ENCODE data around the gene NXPH1. TPM values are rescaled to one million over a fixed set of nuclear protein-coding genes. Genes with fewer than 3 reads are reported as not detected.

Gene NXPH1
- polyA plus RNA-seq, 4 donors, result 0.19 TPM; not detected in 3

- Histone ChIP-seq H3K4me1 (ENCODE audit: control insufficient read depth in 3 of 3, insufficient read depth in 2 of 3, low read depth in 1 of 3, low read length in 2 of 3) (no peaks in the 10 kb centered on the region), H3K27me3 (ENCODE audit: control insufficient read depth in 3 of 3, insufficient read depth in 3 of 3, low read length in 3 of 3) (peaks cover 5 to 75% (median 52%) of the 10 kb centered on the region in 3 donors), H3K4me3 (ENCODE audit: low read depth in 1 of 3, low read length in 3 of 3) (no peak overlapping the region), H3K9me3 (ENCODE audit: control insufficient read depth in 2 of 2, insufficient read depth in 1 of 2, low read depth in 1 of 2, low read length in 1 of 2) (peaks cover 2 to 9% of the 10 kb centered on the region in 2 donors), H3K27ac (ENCODE audit: low read depth in 1 of 3, low read length in 2 of 3) (no peak overlapping the region), H3K36me3 (ENCODE audit: control insufficient read depth in 3 of 3, insufficient read depth in 2 of 3, low read depth in 1 of 3, low read length in 3 of 3) (no peaks in the 10 kb centered on the region)
- no peak for FAIRE-seq
- no peak for DNase-seq
- 7 to 25% (median 17%) methylated on average over 42 of the region's 42 CpGs for WGBS, 3 donors
Observed at GRCh38 chr7:8441106-8441965, 7.9 kb downstream of the NXPH1 start.

DNA sequence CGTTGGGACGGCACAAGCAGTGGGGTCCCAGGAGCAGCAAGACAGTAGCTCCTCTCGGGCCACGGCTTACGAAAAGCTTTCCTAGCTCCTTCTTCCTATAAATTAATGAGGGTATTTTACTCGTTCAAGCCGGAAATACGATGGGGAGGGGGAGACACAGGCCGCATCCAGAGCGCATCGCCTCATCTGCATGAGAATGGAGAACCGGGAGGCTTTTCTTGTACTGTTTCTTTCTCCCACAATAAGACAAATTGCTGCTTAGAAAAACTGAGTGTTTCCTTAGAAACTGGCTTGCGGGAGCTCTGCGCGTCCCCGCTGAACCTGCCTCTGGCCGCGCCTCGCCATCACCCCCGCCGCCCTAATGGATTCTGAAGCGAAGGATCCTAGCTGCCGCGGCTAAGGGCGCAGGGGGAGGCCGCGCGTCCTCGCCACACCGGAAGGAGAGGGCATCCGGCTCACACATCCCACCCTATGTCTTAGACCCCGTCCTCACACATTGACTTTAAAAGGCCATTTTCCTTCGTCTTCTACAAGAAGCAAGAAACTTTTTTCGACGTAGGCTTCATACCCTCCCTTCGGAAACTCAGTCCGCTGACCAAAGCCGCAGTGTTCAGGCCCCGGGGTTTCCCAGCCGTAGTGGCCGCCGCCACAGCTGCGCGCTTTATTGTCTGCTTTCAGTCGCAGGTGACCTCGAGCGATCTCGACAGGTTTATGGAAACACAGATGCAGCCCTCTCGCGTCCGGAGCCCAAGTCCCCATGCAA is 8.8 kb downstream of the NXPH1 start:
- no peak overlapping the region for H3K27ac ChIP-seq (ENCODE audit: low read depth in 1 of 3, low read length in 2 of 3)
- H3K4me1 ChIP-seq (ENCODE audit: control insufficient read depth in 3 of 3, insufficient read depth in 2 of 3, low read depth in 1 of 3, low read length in 2 of 3), result no peaks in the 10 kb centered on the region
- peaks cover 2 to 3% of the 10 kb centered on the region in 2 donors for H3K9me3 ChIP-seq (ENCODE audit: control insufficient read depth in 2 of 2, insufficient read depth in 1 of 2, low read depth in 1 of 2, low read length in 1 of 2)
- no peak for FAIRE-seq
- peak overlapping the region in 1 of 3 donors; percentile 11 for H3K4me3 ChIP-seq (ENCODE audit: low read depth in 1 of 3, low read length in 3 of 3)
- peaks cover 5 to 66% (median 47%) of the 10 kb centered on the region in 3 donors for H3K27me3 ChIP-seq (ENCODE audit: control insufficient read depth in 3 of 3, insufficient read depth in 3 of 3, low read length in 3 of 3)
- 7 to 31% (median 27%) methylated on average over 49 to 51 of the region's 51 CpGs for WGBS, 3 donors
- DNase-seq, result no peak
- H3K36me3 ChIP-seq (ENCODE audit: control insufficient read depth in 3 of 3, insufficient read depth in 2 of 3, low read depth in 1 of 3, low read length in 3 of 3), result no peaks in the 10 kb centered on the region

GRCh38 chr7:8442814-8443304 is 9.4 kb downstream of the NXPH1 start:
- 3 to 29% (median 23%) methylated on average over 38 to 40 of the region's 40 CpGs for WGBS, 3 donors

DNA sequence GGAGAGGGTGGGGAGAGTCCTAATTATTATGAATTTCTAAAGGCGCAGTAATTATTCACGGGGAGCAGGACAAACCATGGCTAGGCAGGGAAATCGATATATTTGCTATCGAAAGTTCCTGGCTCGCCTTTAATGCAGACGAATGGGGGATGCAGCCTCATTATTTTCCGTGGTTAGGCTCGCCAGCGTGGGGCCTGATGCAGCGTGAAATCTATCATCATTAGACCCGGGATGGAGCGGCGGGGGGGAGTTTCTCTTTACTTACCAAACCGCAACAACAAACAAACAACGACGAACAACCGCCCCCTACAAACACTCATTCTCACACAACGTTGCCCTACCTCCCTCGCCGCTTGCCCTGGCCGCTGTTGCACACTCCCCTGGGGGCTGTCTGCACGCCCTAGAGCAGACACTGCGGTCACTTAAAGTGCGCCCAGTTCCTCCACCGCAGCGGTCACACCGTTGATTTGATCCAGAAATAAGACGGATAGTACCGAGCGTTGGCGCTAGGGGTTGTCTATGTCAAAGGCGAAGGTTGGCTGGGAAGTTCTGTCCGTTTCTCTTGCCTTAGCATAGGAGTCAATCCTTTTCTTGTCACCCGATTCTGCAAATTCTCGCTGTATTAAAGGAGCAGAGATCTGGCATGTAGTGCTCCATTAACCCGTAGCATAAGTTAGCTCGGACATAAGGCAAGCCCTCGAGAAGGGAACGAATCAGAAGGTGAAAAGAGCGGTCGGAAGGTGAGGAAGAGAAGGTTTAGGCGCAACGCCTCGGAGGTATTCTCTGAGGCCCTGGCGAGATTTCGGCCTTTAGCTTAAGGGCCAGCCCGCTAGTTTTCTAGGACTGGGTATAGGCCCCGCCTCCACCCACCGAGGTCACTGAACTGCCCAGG is 10.4 kb downstream of the NXPH1 start:
- H3K4me1 ChIP-seq (ENCODE audit: control insufficient read depth in 3 of 3, insufficient read depth in 2 of 3, low read depth in 1 of 3, low read length in 2 of 3), result no peaks in the 10 kb centered on the region
- no peaks in the 10 kb centered on the region for H3K36me3 ChIP-seq (ENCODE audit: control insufficient read depth in 3 of 3, insufficient read depth in 2 of 3, low read depth in 1 of 3, low read length in 3 of 3)
- H3K27ac ChIP-seq (ENCODE audit: low read depth in 1 of 3, low read length in 2 of 3), result no peak overlapping the region
- WGBS, 3 donors, result 10 to 19% (median 19%) methylated on average over 48 to 49 of the region's 49 CpGs
- H3K27me3 ChIP-seq (ENCODE audit: control insufficient read depth in 3 of 3, insufficient read depth in 3 of 3, low read length in 3 of 3), result peaks cover 5 to 52% (median 48%) of the 10 kb centered on the region in 3 donors
- H3K9me3 ChIP-seq (ENCODE audit: control insufficient read depth in 2 of 2, insufficient read depth in 1 of 2, low read depth in 1 of 2, low read length in 1 of 2), result peaks cover 2 to 3% of the 10 kb centered on the region in 2 donors
- DNase-seq (peak in 1 of 2 donors; percentile 11), FAIRE-seq (no peak)
- no peak overlapping the region for H3K4me3 ChIP-seq (ENCODE audit: low read depth in 1 of 3, low read length in 3 of 3)

More at GRCh38 chr7:8442814-8443304, 9.4 kb downstream of the NXPH1 start:
- Histone ChIP-seq H3K36me3 (ENCODE audit: control insufficient read depth in 3 of 3, insufficient read depth in 2 of 3, low read depth in 1 of 3, low read length in 3 of 3) (no peaks in the 10 kb centered on the region), H3K9me3 (ENCODE audit: control insufficient read depth in 2 of 2, insufficient read depth in 1 of 2, low read depth in 1 of 2, low read length in 1 of 2) (peaks cover 2 to 3% of the 10 kb centered on the region in 2 donors), H3K4me3 (ENCODE audit: low read depth in 1 of 3, low read length in 3 of 3) (peak overlapping the region in 1 of 3 donors; percentile 11), H3K4me1 (ENCODE audit: control insufficient read depth in 3 of 3, insufficient read depth in 2 of 3, low read depth in 1 of 3, low read length in 2 of 3) (no peaks in the 10 kb centered on the region), H3K27me3 (ENCODE audit: control insufficient read depth in 3 of 3, insufficient read depth in 3 of 3, low read length in 3 of 3) (peaks cover 5 to 60% (median 48%) of the 10 kb centered on the region in 3 donors), H3K27ac (ENCODE audit: low read depth in 1 of 3, low read length in 2 of 3) (no peak overlapping the region)
- FAIRE-seq (no peak), DNase-seq (peak in 1 of 2 donors; percentile 84)

DNA sequence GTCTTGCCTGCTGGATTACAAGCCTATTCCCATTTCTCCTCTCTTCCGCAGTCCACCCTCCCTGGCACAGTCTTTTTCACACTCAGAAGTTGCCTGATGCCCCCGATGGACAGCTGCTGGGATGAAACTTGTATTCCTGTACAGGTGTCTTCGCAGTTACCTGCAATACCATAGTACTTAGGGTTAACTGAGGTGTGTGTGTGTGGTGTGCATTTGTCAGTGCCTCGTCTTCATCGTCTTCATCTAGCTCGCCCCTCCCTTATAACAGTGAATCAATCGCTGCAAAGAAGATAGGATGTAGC is 11.0 kb downstream of the NXPH1 start:
- DNase-seq, result no peak

DNA sequence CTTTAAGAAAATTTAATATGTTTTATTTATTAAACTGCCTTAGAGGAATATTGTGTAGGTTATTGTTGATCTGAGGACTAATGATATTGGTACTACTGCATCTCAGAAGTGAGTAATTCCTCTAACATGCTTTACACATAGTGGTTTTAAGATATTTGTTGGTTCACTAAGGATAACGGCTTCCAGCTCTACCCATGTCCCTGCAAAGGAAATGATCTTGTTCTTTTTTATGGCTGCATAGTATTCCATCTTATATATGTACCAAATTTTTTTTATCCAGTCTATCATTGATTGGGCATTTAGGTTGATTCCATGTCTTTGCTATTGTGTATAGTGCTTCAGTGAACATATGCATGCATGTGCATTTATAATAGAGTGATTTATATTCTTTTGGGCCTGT is 20.1 kb downstream of the NXPH1 start:
- H3K36me3 ChIP-seq (ENCODE audit: control insufficient read depth in 3 of 3, insufficient read depth in 2 of 3, low read depth in 1 of 3, low read length in 3 of 3), result no peaks in the 10 kb centered on the region
- no peak for FAIRE-seq
- 44 to 76% (median 68%) methylated on average over 1 of the region's 1 CpG for WGBS, 3 donors
- no peak for DNase-seq
- H3K4me1 ChIP-seq (ENCODE audit: control insufficient read depth in 3 of 3, insufficient read depth in 2 of 3, low read depth in 1 of 3, low read length in 2 of 3), result no peaks in the 10 kb centered on the region
- no peaks in the 10 kb centered on the region for H3K9me3 ChIP-seq (ENCODE audit: control insufficient read depth in 2 of 2, insufficient read depth in 1 of 2, low read depth in 1 of 2, low read length in 1 of 2)
- no peak overlapping the region for H3K27ac ChIP-seq (ENCODE audit: low read depth in 1 of 3, low read length in 2 of 3)
- no peaks in the 10 kb centered on the region for H3K27me3 ChIP-seq (ENCODE audit: control insufficient read depth in 3 of 3, insufficient read depth in 3 of 3, low read length in 3 of 3)
- H3K4me3 ChIP-seq (ENCODE audit: low read depth in 1 of 3, low read length in 3 of 3), result no peak overlapping the region

More for the DNA sequence above, 11.0 kb downstream of the NXPH1 start:
- WGBS, 3 donors, result 41 to 54% (median 46%) methylated on average over 7 of the region's 7 CpGs
- Histone ChIP-seq H3K27me3 (ENCODE audit: control insufficient read depth in 3 of 3, insufficient read depth in 3 of 3, low read length in 3 of 3) (peaks cover 5 to 48% (median 46%) of the 10 kb centered on the region in 3 donors), H3K9me3 (ENCODE audit: control insufficient read depth in 2 of 2, insufficient read depth in 1 of 2, low read depth in 1 of 2, low read length in 1 of 2) (peaks cover 2 to 3% of the 10 kb centered on the region in 2 donors), H3K4me1 (ENCODE audit: control insufficient read depth in 3 of 3, insufficient read depth in 2 of 3, low read depth in 1 of 3, low read length in 2 of 3) (no peaks in the 10 kb centered on the region), H3K36me3 (ENCODE audit: control insufficient read depth in 3 of 3, insufficient read depth in 2 of 3, low read depth in 1 of 3, low read length in 3 of 3) (no peaks in the 10 kb centered on the region), H3K4me3 (ENCODE audit: low read depth in 1 of 3, low read length in 3 of 3) (no peak overlapping the region), H3K27ac (ENCODE audit: low read depth in 1 of 3, low read length in 2 of 3) (no peak overlapping the region)
- no peak for FAIRE-seq

DNA sequence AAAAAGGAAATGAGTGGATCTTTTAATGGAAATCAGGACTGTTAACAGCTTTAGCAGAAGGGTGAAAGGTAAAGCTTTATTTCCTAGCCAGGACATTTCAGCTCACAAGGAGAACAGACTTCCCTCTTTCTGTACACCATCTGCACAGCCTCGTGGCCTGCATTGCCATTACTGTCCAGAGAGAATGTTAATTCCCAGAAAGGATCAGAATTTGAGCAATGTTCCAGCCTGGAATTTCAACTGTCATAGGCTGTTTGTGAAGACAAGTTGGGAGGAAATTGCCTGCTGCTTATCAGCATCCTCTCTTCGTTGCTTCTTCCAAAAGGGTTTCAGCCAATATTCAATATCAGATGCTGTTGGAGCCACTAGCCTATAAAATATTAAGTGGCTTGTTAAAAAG is 22.0 kb downstream of the NXPH1 start:
- WGBS, 3 donors, result 22 to 41% (median 34%) methylated on average over 2 of the region's 2 CpGs
- no peak overlapping the region for H3K4me3 ChIP-seq (ENCODE audit: low read depth in 1 of 3, low read length in 3 of 3)

GRCh38 chr7:8462309-8462708 is 28.9 kb downstream of the NXPH1 start:
- H3K27ac ChIP-seq (ENCODE audit: low read depth in 1 of 3, low read length in 2 of 3), result no peak overlapping the region
- DNase-seq, result no peak
- H3K4me3 ChIP-seq (ENCODE audit: low read depth in 1 of 3, low read length in 3 of 3), result no peak overlapping the region
- no peaks in the 10 kb centered on the region for H3K4me1 ChIP-seq (ENCODE audit: control insufficient read depth in 3 of 3, insufficient read depth in 2 of 3, low read depth in 1 of 3, low read length in 2 of 3)
- peaks cover 0 to 1% of the 10 kb centered on the region in 2 donors for H3K9me3 ChIP-seq (ENCODE audit: control insufficient read depth in 2 of 2, insufficient read depth in 1 of 2, low read depth in 1 of 2, low read length in 1 of 2)
- no peak for FAIRE-seq
- WGBS, 3 donors, result 75 to 92% (median 86%) methylated on average over 2 of the region's 2 CpGs
- H3K27me3 ChIP-seq (ENCODE audit: control insufficient read depth in 3 of 3, insufficient read depth in 3 of 3, low read length in 3 of 3), result no peaks in the 10 kb centered on the region
- H3K36me3 ChIP-seq (ENCODE audit: control insufficient read depth in 3 of 3, insufficient read depth in 2 of 3, low read depth in 1 of 3, low read length in 3 of 3), result no peaks in the 10 kb centered on the region

More for the DNA sequence above, 22.0 kb downstream of the NXPH1 start:
- no peaks in the 10 kb centered on the region for H3K4me1 ChIP-seq (ENCODE audit: control insufficient read depth in 3 of 3, insufficient read depth in 2 of 3, low read depth in 1 of 3, low read length in 2 of 3)
- H3K36me3 ChIP-seq (ENCODE audit: control insufficient read depth in 3 of 3, insufficient read depth in 2 of 3, low read depth in 1 of 3, low read length in 3 of 3), result no peaks in the 10 kb centered on the region
- no peaks in the 10 kb centered on the region for H3K27me3 ChIP-seq (ENCODE audit: control insufficient read depth in 3 of 3, insufficient read depth in 3 of 3, low read length in 3 of 3)
- DNase-seq (no peak), FAIRE-seq (no peak)
- no peaks in the 10 kb centered on the region for H3K9me3 ChIP-seq (ENCODE audit: control insufficient read depth in 2 of 2, insufficient read depth in 1 of 2, low read depth in 1 of 2, low read length in 1 of 2)
- H3K27ac ChIP-seq (ENCODE audit: low read depth in 1 of 3, low read length in 2 of 3), result no peak overlapping the region

Measured in small intestine (tissue), 7 donors.